Activated naive CD8-positive, alpha-beta T cell treated with anti-CD3 and anti-CD28 coated beads, Interleukin-2, amount 50 U/mL, for 24 hours (primary cell): ENCODE measurements around the gene SH2D2A.
A peak's percentile ranks its signal among the peaks of the same experiment; 100 is the strongest.

Experiments used
- ATAC-seq: fragments of 150-1000 bp; cut with Tn5 transposase; one replicate; pipeline ENCODE4 v1.10.0; 2021
- DNase-seq: peaks from one replicate; pipeline ENCODE4 v3.0.0; 2021
- H3K27ac Mint-ChIP-seq: one replicate; pipeline ENCODE4 v1.8.0; 2021; ENCODE audit warnings: mild to moderate bottlenecking, mixed read lengths
- H3K27me3 Mint-ChIP-seq: one replicate; pipeline ENCODE4 v1.8.0; 2021; ENCODE audit warnings: mixed read lengths
- H3K36me3 Mint-ChIP-seq: one replicate; pipeline ENCODE4 v1.8.0; 2021; ENCODE audit warnings: low read depth, mixed read lengths
- H3K4me1 Mint-ChIP-seq: one replicate; pipeline ENCODE4 v1.8.0; 2021; ENCODE audit warnings: mixed read lengths
- H3K4me3 Mint-ChIP-seq: one replicate; pipeline ENCODE4 v1.8.0; 2021; ENCODE audit warnings: mild to moderate bottlenecking, moderate library complexity, mixed read lengths
- H3K9me3 Mint-ChIP-seq: one replicate; pipeline ENCODE4 v1.8.0; 2021; ENCODE audit warnings: mixed read lengths

The SH2D2A gene

DNA sequence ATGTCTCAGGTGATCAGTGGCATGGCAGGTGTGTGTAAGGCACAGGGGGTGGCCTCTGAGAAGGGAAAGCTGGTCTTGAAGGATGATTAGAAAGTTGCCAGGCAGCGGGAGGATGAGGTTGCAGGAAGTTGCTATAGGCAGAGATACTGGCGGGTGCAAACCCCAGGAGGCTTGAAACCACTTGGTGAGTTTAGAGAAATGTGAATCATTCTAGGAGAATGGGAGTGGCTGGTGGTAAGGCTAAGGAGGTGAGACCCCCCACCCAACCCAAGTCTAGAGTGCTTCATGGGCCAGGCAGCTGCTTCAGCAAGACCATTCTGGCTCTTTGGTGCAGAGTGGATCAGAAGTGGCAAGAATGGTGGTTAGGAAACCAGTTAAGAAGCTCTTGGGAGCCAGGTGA, 9.0 kb downstream of the SH2D2A start:
- Mint-ChIP-seq H3K4me1 (peaks cover 63% of the 10 kb centered on the region), H3K4me3 (peak overlapping the region; percentile 18), H3K27me3 (no peaks in the 10 kb centered on the region), H3K9me3 (no peaks in the 10 kb centered on the region), H3K27ac (peak overlapping the region; percentile 87), H3K36me3 (peaks cover 65% of the 10 kb centered on the region)
- DNase-seq (no peak), ATAC-seq (peak; percentile 17)

GRCh38 chr1:156806512-156807440, 9.9 kb downstream of the SH2D2A start:
- H3K4me3 Mint-ChIP-seq, result no peak overlapping the region
- ATAC-seq (no peak), DNase-seq (no peak)
- peak overlapping the region; percentile 87 for H3K27ac Mint-ChIP-seq
- no peaks in the 10 kb centered on the region for H3K27me3 Mint-ChIP-seq
- H3K4me1 Mint-ChIP-seq, result peaks cover 58% of the 10 kb centered on the region
- H3K9me3 Mint-ChIP-seq, result no peaks in the 10 kb centered on the region
- H3K36me3 Mint-ChIP-seq, result peaks cover 56% of the 10 kb centered on the region

- Mint-ChIP-seq H3K27ac (peak overlapping the region; percentile 56), H3K4me3 (no peak overlapping the region), H3K36me3 (peaks cover 53% of the 10 kb centered on the region), H3K4me1 (peaks cover 56% of the 10 kb centered on the region), H3K9me3 (no peaks in the 10 kb centered on the region), H3K27me3 (no peaks in the 10 kb centered on the region)
- no peak for DNase-seq
- no peak for ATAC-seq
Measured at GRCh38 chr1:156805766-156806511, 10.7 kb downstream of the SH2D2A start.

GRCh38 chr1:156804572-156805243, 11.9 kb downstream of the SH2D2A start:
- ATAC-seq (no peak), DNase-seq (no peak)
- peak overlapping the region; percentile 76 for H3K27ac Mint-ChIP-seq
- H3K4me3 Mint-ChIP-seq, result no peak overlapping the region
- H3K9me3 Mint-ChIP-seq, result no peaks in the 10 kb centered on the region
- peaks cover 48% of the 10 kb centered on the region for H3K36me3 Mint-ChIP-seq
- H3K4me1 Mint-ChIP-seq, result peaks cover 46% of the 10 kb centered on the region
- H3K27me3 Mint-ChIP-seq, result no peaks in the 10 kb centered on the region

GRCh38 chr1:156804026-156804425, 12.6 kb downstream of the SH2D2A start:
- Mint-ChIP-seq H3K27ac (peak overlapping the region; percentile 76), H3K4me1 (peaks cover 42% of the 10 kb centered on the region), H3K36me3 (peaks cover 47% of the 10 kb centered on the region)

DNA sequence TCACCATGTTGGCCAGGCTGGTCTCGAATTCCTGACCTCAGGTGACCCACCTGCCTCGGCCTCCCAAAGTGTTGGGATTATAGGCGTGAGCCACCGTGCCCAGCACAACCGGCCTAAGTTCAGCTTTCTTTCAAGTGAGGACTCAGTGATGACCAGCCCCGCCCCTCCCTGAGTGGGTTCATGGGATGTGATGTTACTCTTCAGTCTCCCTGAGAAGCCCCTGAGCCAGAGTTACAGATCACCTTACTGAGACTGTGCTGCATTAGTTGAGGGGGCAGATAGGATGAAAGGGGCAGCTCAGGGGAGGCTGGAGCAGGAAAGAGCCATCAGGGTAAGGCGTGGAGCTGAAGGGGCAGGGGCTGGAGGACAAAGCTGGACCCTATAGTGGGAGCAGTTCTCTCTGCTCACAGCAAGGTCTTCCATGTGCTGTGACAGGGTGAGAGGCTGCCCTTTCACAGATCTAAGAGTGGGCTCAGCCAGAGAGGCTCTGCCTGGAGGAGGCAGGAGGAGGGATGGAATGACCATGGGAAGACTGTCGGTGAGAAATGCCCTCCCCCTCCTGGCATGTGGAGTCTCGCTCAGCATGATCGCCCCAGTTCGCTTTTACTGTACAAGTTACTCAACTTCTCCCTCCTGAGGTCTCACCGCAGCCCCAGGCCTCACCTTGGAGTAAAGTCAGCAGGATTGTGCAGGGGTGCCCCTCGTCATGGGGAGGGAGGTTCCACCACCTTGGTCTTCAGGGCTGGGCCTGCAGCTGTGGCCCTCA, 13.4 kb downstream of the SH2D2A start:
- Mint-ChIP-seq H3K9me3 (no peaks in the 10 kb centered on the region), H3K36me3 (peaks cover 41% of the 10 kb centered on the region), H3K27me3 (no peaks in the 10 kb centered on the region), H3K27ac (peak overlapping the region; percentile 76), H3K4me1 (peaks cover 34% of the 10 kb centered on the region), H3K4me3 (no peak overlapping the region)
- no peak for DNase-seq
- ATAC-seq, result peak; percentile 13

More at GRCh38 chr1:156804026-156804425, 12.6 kb downstream of the SH2D2A start:
- Mint-ChIP-seq H3K9me3 (no peaks in the 10 kb centered on the region), H3K4me3 (no peak overlapping the region), H3K27me3 (no peaks in the 10 kb centered on the region)
- no peak for DNase-seq
- peak; percentile 6 for ATAC-seq

DNA sequence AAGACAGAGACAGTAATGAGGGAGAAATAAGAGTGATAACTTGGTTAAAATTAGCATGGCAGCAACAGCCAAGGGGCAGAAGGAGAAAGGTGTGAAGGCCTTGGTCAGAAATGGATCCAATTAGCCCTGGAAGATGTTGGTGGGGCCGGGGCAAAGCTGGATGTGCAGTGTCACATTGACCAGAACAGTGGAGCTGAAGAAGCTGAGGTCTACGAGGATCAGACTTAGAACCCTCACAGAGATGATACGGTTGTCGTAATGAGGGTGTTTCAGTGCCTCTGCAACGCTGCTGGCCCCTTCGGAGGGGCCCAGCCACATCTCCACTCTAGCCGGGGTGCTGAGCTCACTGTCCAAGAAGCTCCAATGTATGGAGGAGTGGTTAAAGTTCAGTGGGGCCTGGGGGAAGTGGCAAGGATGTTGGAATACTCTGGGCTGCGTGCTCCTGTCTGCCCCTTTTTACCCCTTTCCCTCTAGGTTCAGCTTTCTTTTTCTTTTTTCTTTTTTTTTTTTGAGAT, 14.2 kb downstream of the SH2D2A start:
- no peak for ATAC-seq
- no peak overlapping the region for H3K4me3 Mint-ChIP-seq
- DNase-seq, result no peak
- H3K27ac Mint-ChIP-seq, result peak overlapping the region; percentile 76
- peaks cover 26% of the 10 kb centered on the region for H3K4me1 Mint-ChIP-seq
- peaks cover 41% of the 10 kb centered on the region for H3K36me3 Mint-ChIP-seq
- no peaks in the 10 kb centered on the region for H3K27me3 Mint-ChIP-seq
- H3K9me3 Mint-ChIP-seq, result no peaks in the 10 kb centered on the region

- DNase-seq (no peak), ATAC-seq (peak; percentile 3)
- peaks cover 36% of the 10 kb centered on the region for H3K36me3 Mint-ChIP-seq
- H3K4me3 Mint-ChIP-seq, result no peak overlapping the region
- peak overlapping the region; percentile 71 for H3K27ac Mint-ChIP-seq
- H3K9me3 Mint-ChIP-seq, result no peaks in the 10 kb centered on the region
- no peaks in the 10 kb centered on the region for H3K27me3 Mint-ChIP-seq
- peaks cover 19% of the 10 kb centered on the region for H3K4me1 Mint-ChIP-seq
Measured at GRCh38 chr1:156801409-156802121, 15.1 kb downstream of the SH2D2A start.

GRCh38 chr1:156797212-156797871, 19.3 kb downstream of the SH2D2A start:
- no peak overlapping the region for H3K27ac Mint-ChIP-seq
- peaks cover 55% of the 10 kb centered on the region for H3K36me3 Mint-ChIP-seq
- DNase-seq, result peak; percentile 60

GRCh38 chr1:156796340-156797097, 20.1 kb downstream of the SH2D2A start:
- no peak for DNase-seq
- no peaks in the 10 kb centered on the region for H3K27me3 Mint-ChIP-seq
- no peaks in the 10 kb centered on the region for H3K9me3 Mint-ChIP-seq
- H3K4me1 Mint-ChIP-seq, result peaks cover 4% of the 10 kb centered on the region
- no peak overlapping the region for H3K4me3 Mint-ChIP-seq
- no peak for ATAC-seq
- H3K27ac Mint-ChIP-seq, result no peak overlapping the region
- peaks cover 60% of the 10 kb centered on the region for H3K36me3 Mint-ChIP-seq

More at GRCh38 chr1:156797212-156797871, 19.3 kb downstream of the SH2D2A start:
- peaks cover 9% of the 10 kb centered on the region for H3K4me1 Mint-ChIP-seq
- H3K4me3 Mint-ChIP-seq, result no peak overlapping the region
- no peaks in the 10 kb centered on the region for H3K27me3 Mint-ChIP-seq
- ATAC-seq, result peak; percentile 44
- H3K9me3 Mint-ChIP-seq, result no peaks in the 10 kb centered on the region

- H3K27ac Mint-ChIP-seq, result no peak overlapping the region
- no peak overlapping the region for H3K4me3 Mint-ChIP-seq
- no peaks in the 10 kb centered on the region for H3K9me3 Mint-ChIP-seq
- no peaks in the 10 kb centered on the region for H3K4me1 Mint-ChIP-seq
- ATAC-seq (no peak), DNase-seq (no peak)
- peaks cover 61% of the 10 kb centered on the region for H3K36me3 Mint-ChIP-seq
- H3K27me3 Mint-ChIP-seq, result no peaks in the 10 kb centered on the region
Measured at GRCh38 chr1:156795787-156796186, 20.9 kb downstream of the SH2D2A start.

GRCh38 chr1:156795374-156795733, 21.3 kb downstream of the SH2D2A start:
- ATAC-seq, result no peak
- no peaks in the 10 kb centered on the region for H3K27me3 Mint-ChIP-seq
- DNase-seq, result no peak
- H3K36me3 Mint-ChIP-seq, result peaks cover 61% of the 10 kb centered on the region
- H3K9me3 Mint-ChIP-seq, result no peaks in the 10 kb centered on the region
- no peaks in the 10 kb centered on the region for H3K4me1 Mint-ChIP-seq
- no peak overlapping the region for H3K27ac Mint-ChIP-seq
- no peak overlapping the region for H3K4me3 Mint-ChIP-seq
